Ecto neural progenitor cell (in vitro differentiated cells): ENCODE measurements around the gene TNFSF4.
"Not testable (repeated sequence)": the region's sequence is repeated elsewhere in the genome, so short reads cannot be mapped to it uniquely, and the experiment has no call there.

Experiments used
- DNase-seq: peaks from one replicate; pipeline ENCODE4 v3.0.0-alpha.2; 2018; ENCODE audit warnings: low spot score

Gene TNFSF4

GRCh38 chr1:173206816-173207568 lies at the start of gene TNFSF4:
Gene TNFSF4, minus strand, starts transcription at chr1:173207331. Its CDS starts 155 bp downstream, at chr1:173207176.
- DNase-seq, result no peak

GRCh38 chr1:173255214-173255813 lies 48.2 kb upstream of the TNFSF4 start:
- DNase-seq, result no peak

GRCh38 chr1:173253046-173253445 lies 45.9 kb upstream of the TNFSF4 start:
- DNase-seq, result no peak

GRCh38 chr1:173249349-173249748 lies 42.2 kb upstream of the TNFSF4 start:
- DNase-seq, result no peak

GRCh38 chr1:173248247-173248940 lies 41.3 kb upstream of the TNFSF4 start:
- DNase-seq, result no peak

- DNase-seq, result no peak
Measured at GRCh38 chr1:173245892-173246291, 38.8 kb upstream of the TNFSF4 start.

- DNase-seq, result no peak
Measured at GRCh38 chr1:173243300-173243699, 36.2 kb upstream of the TNFSF4 start.

GRCh38 chr1:173241528-173242347 lies 34.6 kb upstream of the TNFSF4 start:
- no peak for DNase-seq

GRCh38 chr1:173240609-173241008 lies 33.5 kb upstream of the TNFSF4 start:
- no peak for DNase-seq

GRCh38 chr1:173239058-173239457 lies 31.9 kb upstream of the TNFSF4 start:
- DNase-seq, result no peak

- DNase-seq, result no peak
Measured at GRCh38 chr1:173234899-173235298, 27.8 kb upstream of the TNFSF4 start.

GRCh38 chr1:173234434-173234833 lies 27.3 kb upstream of the TNFSF4 start:
- not testable (repeated sequence) for DNase-seq

GRCh38 chr1:173229031-173229430 lies 21.9 kb upstream of the TNFSF4 start:
- DNase-seq, result not testable (repeated sequence)

- no peak for DNase-seq
Measured at GRCh38 chr1:173224949-173225348, 17.8 kb upstream of the TNFSF4 start.

- DNase-seq, result no peak
Measured at GRCh38 chr1:173224280-173224892, 17.3 kb upstream of the TNFSF4 start.

- DNase-seq, result no peak
Measured at GRCh38 chr1:173223031-173223380, 15.9 kb upstream of the TNFSF4 start.

- no peak for DNase-seq
Measured at GRCh38 chr1:173222149-173223030, 15.3 kb upstream of the TNFSF4 start.

- DNase-seq, result no peak
Measured at GRCh38 chr1:173220157-173220556, 13.0 kb upstream of the TNFSF4 start.

GRCh38 chr1:173213665-173214064 lies 6.5 kb upstream of the TNFSF4 start:
- DNase-seq, result no peak

- no peak for DNase-seq
Measured at GRCh38 chr1:173212952-173213491, 5.9 kb upstream of the TNFSF4 start.
